Psoas muscle (tissue), 8 donors: Measurements from ENCODE around the gene SFTPB. TPM values are rescaled to one million over a fixed set of nuclear protein-coding genes. Genes with fewer than 3 reads are reported as not detected.

Source experiments
- ATAC-seq, 4 donors: fragments of 200-7000 bp; cut with Tn5 transposase; one replicate each; pipeline ENCODE4 v1.9.1; 2020; ENCODE audit warnings: moderate library complexity in 3 of 4, mild to moderate bottlenecking in 2 of 4
- DNase-seq, 2 donors: peaks; one replicate each; pipeline ENCODE4 v3.0.0-alpha.2; 2020
- H3K27ac ChIP-seq: fragments of 200-600 bp; one replicate; pipeline ENCODE4 v1.8.0; 2022
- H3K27me3 ChIP-seq, 3 donors: fragments of 200-600 bp in 1 of 3; one replicate each; pipeline versions ENCODE4 v1.6.1 to v1.8.0; 2013 to 2022; ENCODE audit warnings: low read length in 2 of 3, mild to moderate bottlenecking in 2 of 3, moderate library complexity in 1 of 3; ENCODE audit not compliant: insufficient read depth in 3 of 3
- H3K36me3 ChIP-seq, 2 donors: fragments of 200-600 bp in 1 of 2; one replicate each; pipeline versions ENCODE4 v1.6.1 to v1.8.0; 2013 to 2022; ENCODE audit warnings: low read depth in 1 of 2, mild to moderate bottlenecking in 1 of 2, moderate library complexity in 1 of 2; ENCODE audit not compliant: insufficient read depth in 1 of 2
- H3K4me1 ChIP-seq: fragments of 200-600 bp; one replicate; pipeline ENCODE4 v1.8.0; 2022
- H3K4me3 ChIP-seq: fragments of 200-600 bp; one replicate; pipeline ENCODE4 v1.8.0; 2022; ENCODE audit warnings: mild to moderate bottlenecking
- H3K9me3 ChIP-seq: fragments of 200-600 bp; one replicate; pipeline ENCODE4 v1.8.0; 2022
- WGBS, 3 donors: extraction: QIAGEN DNeasy Blood & Tissue Kit; methylation state at CpG; one replicate each; pipeline versions ENCODE4 v1.1.6 to v1.1.7; 2013; 5-methylcytosine and 5-hydroxymethylcytosine counted together
- intact Hi-C, 2 donors: fragments of 100-400 bp; cut with DNase I; formaldehyde crosslinking; loops; one replicate each; pipeline versions ENCODE4 v1.11.0 to v1.14.2; 2022
- polyA plus RNA-seq, 3 donors: library from polyadenylated mRNA; stranded (reverse); fragments of 200-250 nt; gene quantifications; one replicate each; pipeline ENCODE4 v1.2.3, GENCODE V29; 2013
- total RNA-seq, 4 donors: library from RNA; stranded (reverse); fragmentation: NEBNext Ultra II Directional in 2 of 4; extraction: Animal tissue kit (Norgen Biotek cat#: 25700) in 2 of 4; gene quantifications; one replicate each; pipeline versions ENCODE4 v1.2.1 to v1.2.4, GENCODE V29; 2021 to 2023
- TF ChIP-seq, protein P1 (sequence below): fragments of 200-600 bp; IDR thresholded peaks from one replicate; pipeline ENCODE4 v1.8.0; 2022; ENCODE audit warnings: antibody characterized with exemption
- donor health status: healthy with polysubstance abuse.
- donor health status: DM: no; HTN: no; CAD: no; lungs with moderate emphysema.
- donor health status: Bipolar disorder and iron deficiency.
- donor health status: healthy.
- donor health status: DM: yes; HTN: yes; CAD: no.
- donor health status: DM: no; HTN: no; CAD: no.
- donor health status: DM: no; HTN: no; CAD: no.
- donor health status: DM: yes; HTN: yes; CAD: no.

The SFTPB gene
- total and polyA plus RNA-seq, 7 donors: 0.04 to 1.5 (median 0.98) TPM

DNA sequence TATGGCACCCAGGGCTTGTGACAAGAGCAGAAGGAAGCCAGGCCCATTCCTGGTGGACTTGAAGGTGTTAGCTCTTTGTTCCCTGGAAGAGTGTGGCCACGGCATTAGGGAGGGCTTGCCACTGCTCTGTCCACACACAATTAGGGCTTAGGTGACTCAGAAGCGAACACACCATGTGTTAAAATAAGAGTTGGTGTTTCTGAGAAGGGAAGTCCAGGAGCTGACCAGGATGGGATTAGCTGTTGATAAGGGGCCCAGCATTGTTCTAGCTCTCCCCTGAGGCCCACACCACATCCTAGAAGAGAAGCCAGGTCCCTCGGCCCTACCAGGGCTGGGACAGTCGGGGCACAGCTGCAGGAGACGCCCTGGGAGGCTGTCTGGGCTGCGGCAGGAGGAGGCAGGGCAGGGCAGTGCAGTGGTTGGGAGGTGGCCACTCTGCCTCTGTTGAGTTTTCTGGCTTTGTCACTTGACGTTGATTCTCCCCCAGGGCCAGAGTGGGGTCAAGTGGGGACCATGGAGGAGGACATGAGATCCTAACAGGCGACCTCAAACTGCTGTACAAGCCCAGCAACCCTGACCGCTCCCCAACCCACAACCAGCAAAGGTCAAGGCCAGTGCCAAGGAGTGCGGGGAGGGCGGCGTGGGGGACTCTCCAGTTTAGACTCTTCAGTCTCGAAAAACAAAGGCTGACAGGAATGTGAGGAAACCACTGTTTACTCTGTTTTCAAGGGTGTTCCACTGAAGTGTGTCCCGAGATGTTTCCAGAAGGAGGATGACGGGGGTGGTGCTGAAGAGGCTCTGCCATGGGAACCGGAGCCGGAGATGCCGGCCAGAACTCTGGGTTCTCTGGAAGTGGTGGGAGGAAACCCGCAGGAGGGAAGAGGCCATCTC is 42.9 kb upstream of the SFTPB start:
- intact Hi-C loops: loop anchor here in 1 of 2 donors (5.0 kb wide), 1 partner anchor 69 kb away; no protein-coding TSS in a partner anchor
- DNase-seq: peak; percentile 60 to 67
- Histone ChIP-seq H3K27ac (peak overlapping the region; percentile 66), H3K4me1 (peaks cover 63% of the 10 kb centered on the region), H3K4me3 (no peak overlapping the region), H3K36me3 (no peaks in the 10 kb centered on the region), H3K9me3 (no peaks in the 10 kb centered on the region), H3K27me3 (no peaks in the 10 kb centered on the region)
- ATAC-seq: peak in 3 of 4 donors; percentile 1 to 18 (median 16)
- TF ChIP-seq, protein P1, sequence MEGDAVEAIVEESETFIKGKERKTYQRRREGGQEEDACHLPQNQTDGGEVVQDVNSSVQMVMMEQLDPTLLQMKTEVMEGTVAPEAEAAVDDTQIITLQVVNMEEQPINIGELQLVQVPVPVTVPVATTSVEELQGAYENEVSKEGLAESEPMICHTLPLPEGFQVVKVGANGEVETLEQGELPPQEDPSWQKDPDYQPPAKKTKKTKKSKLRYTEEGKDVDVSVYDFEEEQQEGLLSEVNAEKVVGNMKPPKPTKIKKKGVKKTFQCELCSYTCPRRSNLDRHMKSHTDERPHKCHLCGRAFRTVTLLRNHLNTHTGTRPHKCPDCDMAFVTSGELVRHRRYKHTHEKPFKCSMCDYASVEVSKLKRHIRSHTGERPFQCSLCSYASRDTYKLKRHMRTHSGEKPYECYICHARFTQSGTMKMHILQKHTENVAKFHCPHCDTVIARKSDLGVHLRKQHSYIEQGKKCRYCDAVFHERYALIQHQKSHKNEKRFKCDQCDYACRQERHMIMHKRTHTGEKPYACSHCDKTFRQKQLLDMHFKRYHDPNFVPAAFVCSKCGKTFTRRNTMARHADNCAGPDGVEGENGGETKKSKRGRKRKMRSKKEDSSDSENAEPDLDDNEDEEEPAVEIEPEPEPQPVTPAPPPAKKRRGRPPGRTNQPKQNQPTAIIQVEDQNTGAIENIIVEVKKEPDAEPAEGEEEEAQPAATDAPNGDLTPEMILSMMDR: no peak
- 66 to 68% (median 66%) methylated on average over 19 of the region's 19 CpGs for WGBS, 3 donors

DNA sequence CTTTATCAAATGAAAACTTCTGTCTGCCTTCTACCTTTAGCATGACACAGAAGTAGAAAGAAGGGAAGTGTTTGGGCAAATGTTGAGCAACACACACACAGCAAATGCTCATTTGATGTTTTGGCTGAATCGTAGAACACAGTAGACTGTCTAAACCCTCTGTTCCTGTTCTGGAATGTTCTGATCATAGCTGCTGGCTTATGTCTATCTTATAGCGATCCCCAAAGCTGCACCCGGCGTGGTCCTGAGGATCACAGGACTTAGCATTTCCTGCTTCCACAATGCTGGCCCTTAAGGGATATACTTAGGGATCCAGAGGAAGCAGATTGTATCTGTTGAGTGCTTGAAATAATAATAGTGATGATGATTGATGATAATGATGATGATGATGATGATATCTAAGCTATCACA is 41.4 kb upstream of the SFTPB start:
- DNase-seq (no peak), ATAC-seq (no peak)
- H3K4me1 ChIP-seq: peaks cover 76% of the 10 kb centered on the region
- no peaks in the 10 kb centered on the region for H3K36me3 ChIP-seq
- WGBS, 3 donors: 47 to 62% (median 53%) methylated on average over 4 of the region's 4 CpGs
- peak overlapping the region; percentile 66 for H3K27ac ChIP-seq
- intact Hi-C loops: loop anchor here in 1 of 2 donors (5.0 kb wide), 1 partner anchor 72 kb away; no protein-coding TSS in a partner anchor
- TF ChIP-seq, protein P1: no peak
- no peaks in the 10 kb centered on the region for H3K9me3 ChIP-seq
- H3K4me3 ChIP-seq: no peak overlapping the region
- H3K27me3 ChIP-seq: no peaks in the 10 kb centered on the region

DNA sequence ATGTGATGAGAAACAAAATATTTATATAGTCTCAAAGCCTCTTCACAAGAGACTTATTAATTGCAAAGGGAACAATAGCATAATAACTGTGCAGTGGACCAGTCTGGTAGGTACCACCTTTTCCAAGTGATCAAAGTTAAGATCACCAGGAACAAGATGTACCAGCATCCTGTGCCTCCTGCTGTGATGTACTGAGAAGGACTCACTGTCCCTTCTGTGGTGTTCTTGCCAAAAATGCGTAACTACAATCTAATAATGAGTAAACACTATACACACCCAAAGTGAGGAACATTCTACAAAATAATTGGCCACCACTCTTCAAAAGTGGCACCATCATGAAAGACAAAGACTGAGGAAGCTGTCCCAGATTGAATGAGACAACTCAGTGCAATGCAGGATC is 40.6 kb upstream of the SFTPB start:
- intact Hi-C loops: loop anchor here in 1 of 2 donors (5.0 kb wide), 1 partner anchor 71 kb away; no protein-coding TSS in a partner anchor

DNA sequence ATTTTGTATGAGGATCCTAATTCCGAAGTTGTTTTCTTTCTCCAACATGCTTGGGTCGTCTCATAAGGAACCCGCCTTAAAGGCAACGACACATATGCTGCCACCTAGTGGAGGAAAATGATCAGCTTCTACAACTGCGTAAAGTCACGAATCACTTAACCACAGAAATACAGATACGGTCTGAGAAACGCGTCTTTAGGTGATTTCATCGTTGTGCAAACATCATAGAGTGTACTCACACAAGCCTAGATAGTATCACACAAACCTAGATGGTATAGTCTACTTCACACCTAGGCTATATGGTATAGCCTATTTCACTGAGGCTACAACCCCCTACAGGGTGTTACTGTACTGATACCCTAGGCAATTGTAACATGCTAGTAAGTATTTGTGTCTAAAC is 39.3 kb upstream of the SFTPB start:
- Histone ChIP-seq H3K27ac (peak overlapping the region; percentile 87), H3K4me1 (peaks cover 65% of the 10 kb centered on the region), H3K27me3 (no peaks in the 10 kb centered on the region), H3K36me3 (no peaks in the 10 kb centered on the region), H3K4me3 (no peak overlapping the region), H3K9me3 (no peaks in the 10 kb centered on the region)
- intact Hi-C loops: loop anchor here (1.0 to 5.0 kb wide), 3 partner anchors 27 to 70 kb away; no protein-coding TSS in a partner anchor
- DNase-seq (no peak), ATAC-seq (peak; percentile 39 to 68 (median 62))
- TF ChIP-seq, protein P1: peak; percentile 89
- 2 to 6% (median 2%) methylated on average over 10 of the region's 10 CpGs for WGBS, 3 donors

More for the DNA sequence above, 40.6 kb upstream of the SFTPB start:
- peaks cover 76% of the 10 kb centered on the region for H3K4me1 ChIP-seq
- no peak overlapping the region for H3K4me3 ChIP-seq
- no peak overlapping the region for H3K27ac ChIP-seq
- DNase-seq: no peak
- TF ChIP-seq, protein P1: no peak
- H3K9me3 ChIP-seq: no peaks in the 10 kb centered on the region
- 13 to 52% (median 48%) methylated on average over 1 of the region's 1 CpG for WGBS, 3 donors
- no peaks in the 10 kb centered on the region for H3K36me3 ChIP-seq
- ATAC-seq: peak in 3 of 4 donors; percentile 20 to 64 (median 36)
- H3K27me3 ChIP-seq: no peaks in the 10 kb centered on the region
